Activated T-cell treated with anti-CD3 and anti-CD28 coated beads for 4 hours (primary cell): ENCODE results near the gene TPO.

Experiments used
- DNase-seq: peaks from one replicate; pipeline ENCODE4 v3.0.0-alpha.2; 2020

Gene TPO

GRCh38 chr2:1453561-1453960 is 40.3 kb downstream of the TPO start:
- DNase-seq: no peak

- DNase-seq: no peak
Observed at GRCh38 chr2:1454346-1454745, 41.1 kb downstream of the TPO start.

DNA sequence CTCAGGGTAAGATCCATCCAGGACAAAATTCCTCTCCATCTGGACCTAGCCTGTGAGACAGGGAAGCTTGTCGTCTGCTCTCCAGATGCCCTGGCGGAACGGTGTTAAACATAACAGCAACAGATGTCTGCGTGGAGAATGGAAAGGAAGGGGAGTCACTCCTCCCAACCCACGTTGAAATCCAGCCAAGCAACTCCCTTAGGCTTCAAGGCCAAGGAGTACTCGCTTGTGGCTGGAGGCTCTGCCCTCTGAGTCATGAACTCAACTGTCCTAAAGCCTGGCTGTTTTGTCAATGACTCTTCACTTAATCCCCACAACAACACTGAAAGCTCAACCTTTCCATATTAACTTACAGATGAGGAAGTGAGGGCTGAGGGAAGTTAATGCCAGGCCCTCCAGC is 42.2 kb downstream of the TPO start:
- DNase-seq: no peak

GRCh38 chr2:1458432-1458831 is 45.2 kb downstream of the TPO start:
- DNase-seq: no peak

- DNase-seq: no peak
Observed at GRCh38 chr2:1459727-1460126, 46.5 kb downstream of the TPO start.

GRCh38 chr2:1460851-1461418 is 47.7 kb downstream of the TPO start:
- no peak for DNase-seq

DNA sequence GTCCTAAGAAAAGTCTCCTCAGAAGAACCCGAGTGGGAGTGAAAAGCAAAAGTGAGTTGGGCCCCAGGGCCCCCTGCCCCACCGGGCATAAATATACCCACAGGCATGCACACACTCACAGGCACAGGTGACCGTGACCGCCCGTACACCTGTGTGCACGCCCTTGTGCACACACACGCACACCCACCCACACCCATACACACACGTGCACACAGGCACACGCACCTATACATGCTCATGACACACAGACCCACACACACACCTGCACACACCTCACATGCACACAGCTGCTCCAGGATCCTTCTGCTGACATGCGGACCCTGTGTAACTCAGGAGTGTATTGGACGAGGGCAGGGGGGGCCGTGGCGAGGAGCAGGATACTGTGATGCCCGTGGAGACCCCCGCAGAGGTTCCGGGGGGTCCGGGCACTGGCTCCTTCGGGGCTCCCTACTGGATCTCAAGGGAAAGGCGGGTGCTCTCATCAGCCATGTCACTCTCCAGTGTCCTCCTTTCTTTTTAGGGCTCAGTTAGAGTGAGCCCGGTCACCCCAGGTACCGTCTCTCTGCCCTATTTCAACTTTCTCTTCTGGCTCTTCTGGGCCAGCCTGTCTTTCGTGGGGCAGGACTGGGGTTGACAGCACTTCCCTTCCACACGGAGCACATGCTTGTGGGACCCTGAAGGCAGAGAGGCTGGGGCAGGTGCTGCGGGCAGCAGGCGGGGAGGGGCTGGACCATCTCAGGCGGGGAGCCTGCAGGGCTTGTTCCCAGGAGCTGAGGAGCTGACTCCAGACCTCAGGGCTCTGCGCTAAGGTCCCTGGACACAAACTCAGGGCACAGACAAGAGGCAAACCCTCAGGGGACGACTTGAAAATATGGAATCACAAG is 48.5 kb downstream of the TPO start:
- DNase-seq: no peak

DNA sequence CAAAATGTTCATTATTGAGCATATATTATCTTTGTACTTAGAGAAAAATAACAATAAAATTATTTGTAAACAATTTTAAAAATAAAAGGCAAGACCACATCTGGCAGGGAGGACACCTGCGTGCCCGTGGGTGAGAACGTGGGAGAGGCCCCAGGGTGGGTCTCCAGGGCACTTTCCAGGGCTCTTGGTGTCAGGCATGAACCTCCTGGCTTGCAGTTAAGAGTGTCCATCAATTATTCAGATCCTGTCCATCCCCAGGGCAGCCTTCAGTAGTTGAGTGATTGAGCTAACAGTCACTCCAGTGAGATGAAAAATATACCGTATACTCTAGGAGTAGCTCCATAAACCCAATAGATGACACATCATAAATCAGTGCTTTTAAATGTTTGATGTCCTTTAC is 49.7 kb downstream of the TPO start:
- no peak for DNase-seq

GRCh38 chr2:1472350-1472749 is 59.1 kb downstream of the TPO start:
- no peak for DNase-seq

GRCh38 chr2:1476617-1477195 is 63.4 kb downstream of the TPO start:
- DNase-seq: no peak

DNA sequence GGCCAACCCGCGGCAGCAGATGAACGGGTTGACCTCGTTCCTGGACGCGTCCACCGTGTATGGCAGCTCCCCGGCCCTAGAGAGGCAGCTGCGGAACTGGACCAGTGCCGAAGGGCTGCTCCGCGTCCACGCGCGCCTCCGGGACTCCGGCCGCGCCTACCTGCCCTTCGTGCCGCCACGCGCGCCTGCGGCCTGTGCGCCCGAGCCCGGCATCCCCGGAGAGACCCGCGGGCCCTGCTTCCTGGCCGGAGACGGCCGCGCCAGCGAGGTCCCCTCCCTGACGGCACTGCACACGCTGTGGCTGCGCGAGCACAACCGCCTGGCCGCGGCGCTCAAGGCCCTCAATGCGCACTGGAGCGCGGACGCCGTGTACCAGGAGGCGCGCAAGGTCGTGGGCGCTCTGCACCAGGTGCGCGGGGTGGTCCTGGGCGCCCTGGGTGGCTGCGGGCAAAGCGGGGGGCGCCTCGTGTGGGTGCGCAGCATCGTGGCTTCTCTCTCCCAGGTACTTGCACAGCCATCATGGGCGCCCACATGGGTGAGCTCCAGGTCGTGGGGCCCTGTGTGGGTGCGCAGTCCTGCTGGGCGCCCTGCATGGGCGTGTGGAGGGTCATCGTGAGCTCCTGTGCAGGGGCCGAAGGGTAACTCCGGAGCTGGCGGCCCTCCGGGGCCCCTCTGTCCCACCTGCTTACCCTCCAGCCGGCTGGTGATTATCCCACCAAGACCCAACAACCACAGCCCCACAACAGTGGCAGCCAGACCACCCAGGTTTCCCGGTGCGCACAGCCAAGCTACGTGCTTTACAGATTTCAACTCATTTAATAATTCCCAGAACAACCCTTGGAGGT is 64.2 kb downstream of the TPO start:
- DNase-seq: no peak

GRCh38 chr2:1478311-1479305 is 65.3 kb downstream of the TPO start:
- DNase-seq: no peak

DNA sequence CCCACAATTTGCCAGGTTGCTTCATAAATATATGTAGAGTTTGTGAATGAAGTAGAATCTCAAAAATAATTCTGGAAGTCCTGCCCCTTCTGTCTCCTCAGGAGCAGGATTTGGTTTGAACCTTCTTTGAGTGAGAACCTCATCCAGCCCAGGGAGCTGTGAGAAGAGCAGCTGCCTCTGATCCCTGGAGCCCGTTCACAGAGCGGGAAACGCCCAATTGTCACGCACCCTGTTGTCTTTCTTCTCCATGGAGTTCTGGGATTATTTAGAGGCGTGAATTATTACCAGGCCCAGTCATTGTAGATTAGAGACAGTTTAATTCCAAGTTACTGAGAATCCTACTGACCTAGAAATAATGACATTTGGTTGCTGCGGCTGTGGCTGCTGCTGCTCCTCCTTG is 66.1 kb downstream of the TPO start:
- DNase-seq: no peak

GRCh38 chr2:1480671-1481076 is 67.4 kb downstream of the TPO start:
- DNase-seq: no peak

DNA sequence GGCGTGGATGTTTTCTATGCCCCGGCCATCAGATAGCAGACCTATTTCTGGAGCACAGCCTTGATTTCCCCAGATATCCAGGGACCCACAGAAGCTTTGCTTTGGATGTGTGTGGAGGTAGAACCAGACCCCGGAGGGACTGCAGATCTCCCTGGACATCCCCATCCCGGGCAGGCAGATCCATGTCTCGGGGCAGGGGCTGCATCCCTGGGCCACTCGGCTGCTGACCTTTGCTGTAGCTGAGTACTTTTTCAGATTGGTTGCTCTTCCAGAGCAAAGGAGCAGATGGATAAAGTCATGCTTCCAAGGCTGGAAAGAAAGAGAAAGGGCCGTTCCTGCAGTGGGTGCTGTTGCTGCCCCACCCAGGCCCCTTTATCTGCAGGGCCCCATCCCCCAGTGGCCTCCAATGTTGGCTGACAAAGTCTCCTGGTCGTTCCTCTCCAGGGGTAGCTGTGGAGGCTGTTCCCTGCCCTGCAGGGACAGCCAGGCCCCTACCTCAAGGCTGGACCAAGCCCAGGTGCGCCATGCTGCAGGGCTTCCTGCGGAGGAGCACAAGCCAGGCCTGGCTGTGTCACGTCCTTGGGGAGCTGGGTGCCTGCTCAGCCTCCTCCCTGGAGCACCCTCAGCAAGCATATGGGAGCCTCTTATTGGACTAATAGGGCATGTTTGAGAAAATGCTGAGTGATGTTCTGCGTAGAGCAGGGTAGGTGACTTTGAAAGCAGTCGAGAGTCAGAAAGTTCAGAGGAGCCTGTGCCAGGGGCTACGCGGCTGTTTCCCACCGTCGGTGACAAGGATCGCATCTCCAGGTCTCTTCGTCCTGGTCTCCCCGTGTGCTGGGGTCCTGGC is 68.4 kb downstream of the TPO start:
- DNase-seq: no peak

GRCh38 chr2:1482253-1482675 is 69.0 kb downstream of the TPO start:
- no peak for DNase-seq

DNA sequence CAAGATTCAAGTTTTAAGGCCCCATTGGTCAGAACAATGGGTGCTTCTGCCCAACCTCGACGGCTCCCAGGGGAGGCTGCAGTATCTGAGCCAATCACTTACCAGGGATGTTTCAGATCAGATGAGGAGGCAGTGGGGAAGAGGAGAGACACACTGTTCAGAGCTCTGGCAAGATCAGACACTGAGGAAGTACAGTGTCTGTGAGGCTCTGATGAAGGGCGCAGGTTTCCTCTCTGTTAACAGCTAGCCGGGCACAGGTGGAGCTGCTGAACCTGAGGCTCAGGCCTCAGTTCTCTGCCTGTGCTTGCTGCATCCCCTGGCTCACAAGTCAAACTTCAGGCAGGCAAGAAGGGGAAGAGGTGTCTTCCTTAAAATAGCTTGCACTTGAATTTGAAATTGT is 69.7 kb downstream of the TPO start:
- no peak for DNase-seq

DNA sequence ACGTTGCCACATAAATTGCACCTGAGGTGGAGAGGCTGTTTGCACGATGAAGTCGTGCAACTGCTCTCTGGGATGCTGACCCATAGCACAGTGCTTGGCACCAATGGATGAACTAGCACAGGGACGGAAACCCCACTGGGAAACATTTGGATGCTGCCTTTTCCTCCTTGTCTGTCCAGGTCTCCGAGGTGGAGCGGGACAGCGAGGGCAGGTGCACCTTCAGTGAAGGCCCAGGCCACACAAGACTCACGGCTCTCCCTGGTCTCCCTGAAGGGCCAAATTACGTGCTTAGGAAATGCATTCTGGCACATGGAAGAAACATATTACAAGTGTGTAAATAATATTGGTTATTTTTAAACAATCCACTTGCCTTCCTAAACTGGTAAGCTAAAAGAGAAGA is 70.3 kb downstream of the TPO start:
- DNase-seq: no peak

- DNase-seq: no peak
Observed at GRCh38 chr2:1484131-1484884, 71.0 kb downstream of the TPO start.

- no peak for DNase-seq
Observed at GRCh38 chr2:1486670-1487069, 73.4 kb downstream of the TPO start.
